Activated CD8-positive, alpha-beta memory T cell treated with anti-CD3 and anti-CD28 coated beads, Interleukin-2, amount 10 ng/mL, durations not matched to agents 7 days and 5 days (primary cell): Measurements from ENCODE around the gene TCIRG1. TPM values are rescaled to one million over a fixed set of nuclear protein-coding genes. Genes with fewer than 3 reads are reported as not detected.

Source experiments
- ATAC-seq: fragments of 150-1000 bp; cut with Tn5 transposase; one replicate; pipeline ENCODE4 v1.10.0; 2021; ENCODE audit warnings: moderate library complexity
- CTCF ChIA-PET: fragments of 350-600 bp; sonication (Branson Sonifier 250); formaldehyde crosslinking; loops from one replicate; lab custom pipeline; 2021; ENCODE audit warnings: antibody characterized with exemption; lab: Charles Lee
- DNase-seq: peaks from one replicate; pipeline ENCODE4 v3.0.0-alpha.2; 2020
- H3K27ac Mint-ChIP-seq: one replicate; pipeline ENCODE4 v1.8.0; 2021; ENCODE audit warnings: mild to moderate bottlenecking, mixed read lengths
- H3K27me3 Mint-ChIP-seq: one replicate; pipeline ENCODE4 v1.8.0; 2021; ENCODE audit warnings: mixed read lengths
- H3K36me3 Mint-ChIP-seq: one replicate; pipeline ENCODE4 v1.8.0; 2021; ENCODE audit warnings: mild to moderate bottlenecking, mixed read lengths
- H3K4me1 Mint-ChIP-seq: one replicate; pipeline ENCODE4 v1.8.0; 2021; ENCODE audit warnings: mixed read lengths
- H3K4me3 Mint-ChIP-seq: one replicate; pipeline ENCODE4 v1.8.0; 2021; ENCODE audit warnings: mild to moderate bottlenecking, moderate library complexity, mixed read lengths
- H3K9me3 Mint-ChIP-seq: one replicate; pipeline ENCODE4 v1.8.0; 2022; ENCODE audit warnings: low read depth, mixed read lengths
- total RNA-seq, 2 experiments: library from RNA; stranded (reverse); gene quantifications; one replicate each; pipeline ENCODE4 v1.2.3, GENCODE V29; 2021

TCIRG1 gene
- total RNA-seq, 2 experiments from 2014 or later: 235 to 311 TPM

- ATAC-seq: no peak
- no peaks in the 10 kb centered on the region for H3K27me3 Mint-ChIP-seq
Observed at GRCh38 chr11:68031144-68031464, 7.7 kb upstream of the TCIRG1 start.

GRCh38 chr11:68032003-68032402 lies 6.8 kb upstream of the TCIRG1 start:
- peak overlapping the region; percentile 98 for H3K4me3 Mint-ChIP-seq
- H3K4me1 Mint-ChIP-seq: peaks cover 41% of the 10 kb centered on the region
- H3K36me3 Mint-ChIP-seq: peaks cover 5% of the 10 kb centered on the region
- DNase-seq (no peak), ATAC-seq (no peak)
- no peaks in the 10 kb centered on the region for H3K27me3 Mint-ChIP-seq
- no peaks in the 10 kb centered on the region for H3K9me3 Mint-ChIP-seq
- peak overlapping the region; percentile 30 for H3K27ac Mint-ChIP-seq
- CTCF ChIA-PET: interaction anchor here (1.6 to 2.7 kb wide), 2 partner anchors 8 to 177 kb away, joined by 4 to 11 read pairs; partner anchors contain the start of gene TCIRG1

More at GRCh38 chr11:68031144-68031464, 7.7 kb upstream of the TCIRG1 start:
- peak; percentile 49 for DNase-seq
- H3K4me1 Mint-ChIP-seq: peaks cover 35% of the 10 kb centered on the region
- H3K4me3 Mint-ChIP-seq: peak overlapping the region; percentile 98
- H3K27ac Mint-ChIP-seq: peak overlapping the region; percentile 97
- CTCF ChIA-PET: interaction anchor here (1.6 to 2.7 kb wide), 2 partner anchors 9 to 178 kb away, joined by 4 to 11 read pairs; partner anchors contain the start of gene TCIRG1
- H3K9me3 Mint-ChIP-seq: no peaks in the 10 kb centered on the region
- peaks cover 5% of the 10 kb centered on the region for H3K36me3 Mint-ChIP-seq

GRCh38 chr11:68032997-68033707 lies 5.7 kb upstream of the TCIRG1 start:
- Mint-ChIP-seq H3K36me3 (peaks cover 5% of the 10 kb centered on the region), H3K4me3 (no peak overlapping the region), H3K4me1 (peaks cover 50% of the 10 kb centered on the region), H3K27me3 (no peaks in the 10 kb centered on the region), H3K9me3 (no peaks in the 10 kb centered on the region), H3K27ac (no peak overlapping the region)
- ATAC-seq (no peak), DNase-seq (no peak)
- CTCF ChIA-PET: no interaction called here

- H3K36me3 Mint-ChIP-seq: peaks cover 5% of the 10 kb centered on the region
- CTCF ChIA-PET: no interaction called here
- no peaks in the 10 kb centered on the region for H3K27me3 Mint-ChIP-seq
Observed at GRCh38 chr11:68033708-68034045, 5.1 kb upstream of the TCIRG1 start.

GRCh38 chr11:68035266-68035876 lies 3.5 kb upstream of the TCIRG1 start:
- ATAC-seq (no peak), DNase-seq (no peak)
- peak overlapping the region; percentile 96 for H3K27ac Mint-ChIP-seq
- CTCF ChIA-PET: interaction anchor here (1.5 kb wide), 1 partner anchor 173 kb away, joined by 4 read pairs; no protein-coding TSS in a partner anchor
- H3K9me3 Mint-ChIP-seq: no peaks in the 10 kb centered on the region
- H3K36me3 Mint-ChIP-seq: peaks cover 5% of the 10 kb centered on the region
- peaks cover 40% of the 10 kb centered on the region for H3K4me1 Mint-ChIP-seq
- H3K4me3 Mint-ChIP-seq: no peak overlapping the region
- H3K27me3 Mint-ChIP-seq: no peaks in the 10 kb centered on the region

More at GRCh38 chr11:68033708-68034045, 5.1 kb upstream of the TCIRG1 start:
- Mint-ChIP-seq H3K27ac (peak overlapping the region; percentile 32), H3K9me3 (no peaks in the 10 kb centered on the region), H3K4me3 (no peak overlapping the region), H3K4me1 (peaks cover 52% of the 10 kb centered on the region)
- DNase-seq: no peak
- ATAC-seq: no peak

GRCh38 chr11:68036141-68036716 lies 2.6 kb upstream of the TCIRG1 start:
- Mint-ChIP-seq H3K4me1 (peaks cover 42% of the 10 kb centered on the region), H3K36me3 (peaks cover 5% of the 10 kb centered on the region), H3K27me3 (no peaks in the 10 kb centered on the region), H3K27ac (peak overlapping the region; percentile 96), H3K9me3 (no peaks in the 10 kb centered on the region), H3K4me3 (peak overlapping the region; percentile 13)
- ATAC-seq: no peak
- DNase-seq: no peak
- CTCF ChIA-PET: no interaction called here

- peaks cover 42% of the 10 kb centered on the region for H3K4me1 Mint-ChIP-seq
- no peaks in the 10 kb centered on the region for H3K27me3 Mint-ChIP-seq
- H3K4me3 Mint-ChIP-seq: peak overlapping the region; percentile 13
- peak; percentile 74 for DNase-seq
- H3K27ac Mint-ChIP-seq: peak overlapping the region; percentile 96
- peak; percentile 37 for ATAC-seq
- H3K9me3 Mint-ChIP-seq: no peaks in the 10 kb centered on the region
- CTCF ChIA-PET: interaction anchor here (1.1 kb wide), 1 partner anchor 23 kb away, joined by 3 read pairs; no protein-coding TSS in a partner anchor
- peaks cover 7% of the 10 kb centered on the region for H3K36me3 Mint-ChIP-seq
Observed at GRCh38 chr11:68036717-68037239, 2.0 kb upstream of the TCIRG1 start.

- CTCF ChIA-PET: interaction anchor here (1.1 to 1.3 kb wide), 2 partner anchors 22 to 28 kb away, joined by 3 read pairs; no protein-coding TSS in a partner anchor
- H3K9me3 Mint-ChIP-seq: no peaks in the 10 kb centered on the region
- peaks cover 42% of the 10 kb centered on the region for H3K4me1 Mint-ChIP-seq
- peak overlapping the region; percentile 96 for H3K27ac Mint-ChIP-seq
- peaks cover 8% of the 10 kb centered on the region for H3K36me3 Mint-ChIP-seq
- peak overlapping the region; percentile 18 for H3K4me3 Mint-ChIP-seq
- H3K27me3 Mint-ChIP-seq: no peaks in the 10 kb centered on the region
- ATAC-seq (no peak), DNase-seq (no peak)
Observed at GRCh38 chr11:68037411-68038225, 1.2 kb upstream of the TCIRG1 start.

- peaks cover 42% of the 10 kb centered on the region for H3K4me1 Mint-ChIP-seq
- CTCF ChIA-PET: interaction anchor here (1.3 kb wide), 1 partner anchor 29 kb away, joined by 3 read pairs; no protein-coding TSS in a partner anchor
- ATAC-seq (no peak), DNase-seq (no peak)
- peak overlapping the region; percentile 89 for H3K4me3 Mint-ChIP-seq
- peak overlapping the region; percentile 70 for H3K27ac Mint-ChIP-seq
- H3K36me3 Mint-ChIP-seq: peaks cover 8% of the 10 kb centered on the region
- H3K9me3 Mint-ChIP-seq: no peaks in the 10 kb centered on the region
- H3K27me3 Mint-ChIP-seq: no peaks in the 10 kb centered on the region
Observed at GRCh38 chr11:68038226-68038717, 553 bp upstream of the TCIRG1 start.

GRCh38 chr11:68039526-68040086 lies 781 bp downstream of the TCIRG1 start:
- Mint-ChIP-seq H3K36me3 (peaks cover 2% of the 10 kb centered on the region), H3K27me3 (no peaks in the 10 kb centered on the region), H3K4me3 (peak overlapping the region; percentile 89), H3K9me3 (no peaks in the 10 kb centered on the region), H3K4me1 (peaks cover 41% of the 10 kb centered on the region), H3K27ac (peak overlapping the region; percentile 91)
- ATAC-seq: peak; percentile 4
- CTCF ChIA-PET: interaction anchor here (2.2 kb wide), 1 partner anchor 9 kb away, joined by 11 read pairs; the partner anchor contains the start of gene NDUFS8
- DNase-seq: no peak

- peak; percentile 70 for DNase-seq
- peak overlapping the region; percentile 91 for H3K27ac Mint-ChIP-seq
- H3K27me3 Mint-ChIP-seq: no peaks in the 10 kb centered on the region
- peak; percentile 48 for ATAC-seq
- H3K4me3 Mint-ChIP-seq: peak overlapping the region; percentile 89
- no peaks in the 10 kb centered on the region for H3K9me3 Mint-ChIP-seq
- CTCF ChIA-PET: interaction anchor here (1.2 to 2.2 kb wide), 2 partner anchors 9 to 169 kb away, joined by 3 to 11 read pairs; partner anchors contain the start of gene NDUFS8
- peaks cover 39% of the 10 kb centered on the region for H3K4me1 Mint-ChIP-seq
- peaks cover 2% of the 10 kb centered on the region for H3K36me3 Mint-ChIP-seq
Observed at GRCh38 chr11:68040101-68040956, 1.5 kb downstream of the TCIRG1 start.
